CD4-positive, alpha-beta T cell (primary cell): ENCODE results near the gene GPR153. TPM values are rescaled to one million over a fixed set of nuclear protein-coding genes. Genes with fewer than 3 reads are reported as not detected.

ENCODE experiments used
- ATAC-seq: fragments of 200-7000 bp; cut with Tn5 transposase; one replicate; pipeline ENCODE4 v1.10.0; 2022; ENCODE audit warnings: mild to moderate bottlenecking; ENCODE audit not compliant: poor library complexity
- CTCF ChIA-PET: fragments of 350-600 bp; sonication (Branson Sonifier 250); formaldehyde crosslinking; loops from one replicate; lab custom pipeline; 2021; ENCODE audit warnings: antibody characterized with exemption, inconsistent platforms; lab: Charles Lee
- POLR2A ChIA-PET: fragments of 350-600 bp; sonication (Branson Sonifier 250); formaldehyde crosslinking; loops from one replicate; lab custom pipeline; 2021; ENCODE audit warnings: antibody characterized with exemption, inconsistent platforms; lab: Charles Lee
- DNase-seq, 14 experiments: peaks; one replicate each; pipeline ENCODE4 v3.0.0-alpha.2; 2013 to 2020; ENCODE audit warnings: mixed read lengths in 2 of 14
- H3K27ac ChIP-seq, 2 donors: one replicate each; pipeline versions ENCODE4 v1.5.1 to v1.7.0; 2013; ENCODE audit warnings: low read length in 2 of 2, low read depth in 1 of 2, mild to moderate bottlenecking in 1 of 2
- H3K27me3 ChIP-seq, 2 experiments: 1 replicate in 1 of 2; 2 replicates in 1 of 2; pipeline versions ENCODE4 v1.6.1 to v1.7.0; 2013; ENCODE audit warnings: low read length in 2 of 2, control low read depth in 1 of 2, mild to moderate bottlenecking in 1 of 2, moderate library complexity in 1 of 2; ENCODE audit not compliant: insufficient read depth in 2 of 2, control insufficient read depth in 1 of 2
- H3K36me3 ChIP-seq: one replicate; pipeline ENCODE4 v1.6.1; 2013; ENCODE audit warnings: low read length, control low read depth; ENCODE audit not compliant: insufficient read depth
- H3K4me1 ChIP-seq: one replicate; pipeline ENCODE4 v1.6.1; 2013; ENCODE audit warnings: low read length, control low read depth; ENCODE audit not compliant: insufficient read depth
- H3K4me3 ChIP-seq: one replicate; pipeline ENCODE4 v1.5.1; 2013; ENCODE audit warnings: mild to moderate bottlenecking, low read length, moderate library complexity
- H3K9me3 ChIP-seq, 2 experiments: 1 replicate in 1 of 2; 2 replicates in 1 of 2; pipeline versions ENCODE4 v1.6.1 to v1.7.0; 2013; ENCODE audit warnings: low read length in 2 of 2, mild to moderate bottlenecking in 2 of 2, control low read depth in 1 of 2, moderate library complexity in 1 of 2; ENCODE audit not compliant: control insufficient read depth in 1 of 2, insufficient read depth in 1 of 2
- H3K27ac Mint-ChIP-seq: one replicate; pipeline ENCODE4 v1.8.0; 2020; ENCODE audit warnings: mixed read lengths
- H3K27me3 Mint-ChIP-seq: one replicate; pipeline ENCODE4 v1.8.0; 2021; ENCODE audit warnings: mixed read lengths
- H3K36me3 Mint-ChIP-seq: one replicate; pipeline ENCODE4 v1.8.0; 2021; ENCODE audit warnings: low read depth, mixed read lengths
- H3K4me1 Mint-ChIP-seq: one replicate; pipeline ENCODE4 v1.8.0; 2021; ENCODE audit warnings: low read depth, mixed read lengths
- H3K4me3 Mint-ChIP-seq: one replicate; pipeline ENCODE4 v1.8.0; 2020; ENCODE audit warnings: mild to moderate bottlenecking, mixed read lengths
- H3K9me3 Mint-ChIP-seq: one replicate; pipeline ENCODE4 v1.8.0; 2020; ENCODE audit warnings: mixed read lengths
- CTCF ChIP-seq: fragments of 200-600 bp; IDR thresholded peaks from one replicate; pipeline ENCODE4 v1.8.0; 2022; ENCODE audit warnings: antibody characterized with exemption, mild to moderate bottlenecking
- intact Hi-C, 2 experiments: fragments of 100-400 bp; cut with DNase I in 1 of 2; cut with micrococcal nuclease in 1 of 2; formaldehyde crosslinking; loops; one replicate each; pipeline versions ENCODE4 v1.15.1 to v1.9.0; 2023 to 2025; cut with DNase I, micrococcal nuclease
- total RNA-seq, 174 experiments: library from RNA in 2 of 174; stranded (reverse) in 2 of 174; gene quantifications; one replicate each; pipeline ENCODE4 v1.2.3 and lab custom pipeline; 2021 to 2026

The GPR153 gene
- total RNA-seq, 2 experiments from 2014 or later: 0.14 to 0.19 TPM

GRCh38 chr1:6259491-6260362 lies 1.2 kb downstream of the GPR153 start:
- H3K4me3 Mint-ChIP-seq: peak overlapping the region; percentile 77

GRCh38 chr1:6258675-6259074 lies 2.2 kb downstream of the GPR153 start:
- no peak overlapping the region for H3K27ac Mint-ChIP-seq
- intact Hi-C loops: no loop called here
- H3K36me3 Mint-ChIP-seq: no peaks in the 10 kb centered on the region
- H3K9me3 ChIP-seq: no peaks in the 10 kb centered on the region
- TF ChIP-seq CTCF: no peak
- peaks cover 11% of the 10 kb centered on the region for H3K27me3 Mint-ChIP-seq
- H3K9me3 Mint-ChIP-seq: no peaks in the 10 kb centered on the region
- H3K4me3 ChIP-seq: no peak overlapping the region
- peaks cover 4% of the 10 kb centered on the region for H3K4me1 Mint-ChIP-seq
- peaks cover 18% of the 10 kb centered on the region for H3K4me1 ChIP-seq
- H3K27ac ChIP-seq: no peak overlapping the region
- DNase-seq (no peak), ATAC-seq (no peak)
- POLR2A ChIA-PET: no interaction called here
- peaks cover 12 to 13% of the 10 kb centered on the region in 2 experiments for H3K27me3 ChIP-seq
- peak overlapping the region; percentile 77 for H3K4me3 Mint-ChIP-seq
- CTCF ChIA-PET: no interaction called here
- H3K36me3 ChIP-seq: no peaks in the 10 kb centered on the region

More at GRCh38 chr1:6259491-6260362, 1.2 kb downstream of the GPR153 start:
- Histone ChIP-seq H3K9me3 (no peaks in the 10 kb centered on the region), H3K36me3 (no peaks in the 10 kb centered on the region), H3K27ac (no peak overlapping the region), H3K4me3 (peak overlapping the region; percentile 46), H3K4me1 (peaks cover 18% of the 10 kb centered on the region), H3K27me3 (peaks cover 12 to 13% of the 10 kb centered on the region in 2 experiments)
- H3K27ac Mint-ChIP-seq: no peak overlapping the region
- ChIA-PET POLR2A (interaction anchor here (0.7 kb wide), 1 partner anchor 135 kb away, joined by 3 read pairs; no protein-coding TSS in a partner anchor), CTCF (interaction anchor here (2.9 kb wide), 1 partner anchor 15 kb away, joined by 7 read pairs; no protein-coding TSS in a partner anchor)
- peak; percentile 45 to 90 (median 67) for DNase-seq
- ATAC-seq: peak; percentile 70
- no peak for TF ChIP-seq CTCF
- H3K36me3 Mint-ChIP-seq: no peaks in the 10 kb centered on the region
- intact Hi-C loops: no loop called here
- H3K27me3 Mint-ChIP-seq: peaks cover 11% of the 10 kb centered on the region
- no peaks in the 10 kb centered on the region for H3K9me3 Mint-ChIP-seq
- peaks cover 4% of the 10 kb centered on the region for H3K4me1 Mint-ChIP-seq

- no peaks in the 10 kb centered on the region for H3K9me3 Mint-ChIP-seq
- H3K27me3 Mint-ChIP-seq: peaks cover 15% of the 10 kb centered on the region
- no peak for DNase-seq
- no peak for TF ChIP-seq CTCF
- Histone ChIP-seq H3K27me3 (peaks cover 9 to 13% of the 10 kb centered on the region in 2 experiments), H3K36me3 (no peaks in the 10 kb centered on the region), H3K27ac (no peak overlapping the region), H3K9me3 (no peaks in the 10 kb centered on the region), H3K4me1 (peaks cover 18% of the 10 kb centered on the region), H3K4me3 (no peak overlapping the region)
- ChIA-PET CTCF (no interaction called here), POLR2A (no interaction called here)
- H3K4me1 Mint-ChIP-seq: peaks cover 4% of the 10 kb centered on the region
- no peak overlapping the region for H3K27ac Mint-ChIP-seq
- no peak overlapping the region for H3K4me3 Mint-ChIP-seq
- intact Hi-C loops: no loop called here
- no peak for ATAC-seq
- H3K36me3 Mint-ChIP-seq: no peaks in the 10 kb centered on the region
These were observed 3.3 kb downstream of the GPR153 start for GRCh38 chr1:6257541-6258069.
